GM23248 (cell line): ENCODE measurements around the gene ZNF526.

ENCODE experiments used
- EZH2 ChIP-seq: fragments of 200-600 bp; sonication (generic); IDR thresholded peaks from 2 replicates; pipeline ENCODE4 v1.6.1; 2018; ENCODE audit warnings: antibody characterized with exemption, mild to moderate bottlenecking; ENCODE audit not compliant: insufficient read depth, poor library complexity, severe bottlenecking
- EZH2phosphoT487 ChIP-seq: fragments of 200-600 bp; sonication (generic); IDR thresholded peaks from 2 replicates; pipeline ENCODE4 v1.6.1; 2018; ENCODE audit warnings: antibody characterized with exemption, moderate library complexity, mild to moderate bottlenecking, low read depth; ENCODE audit not compliant: insufficient read depth

- TF ChIP-seq EZH2 (no peak), EZH2phosphoT487 (no peak)
Measured at GRCh38 chr19:42224940-42225717, 5.0 kb downstream of the ZNF526 start.
